Vagina (tissue), 2 donors: ENCODE measurements around the gene CENPS.

Experiments used
- CTCF ChIP-seq, 3 experiments: fragments of 450-650 bp in 2 of 3; fragments of 200-600 bp in 1 of 3; sonication (generic) in 1 of 3; IDR thresholded peaks; one replicate each; pipeline ENCODE4 v1.5.1; 2017 to 2019; ENCODE audit warnings: antibody characterized with exemption in 3 of 3, mild to moderate bottlenecking in 2 of 3, moderate library complexity in 2 of 3
- POLR2A ChIP-seq, 2 donors: fragments of 450-650 bp; IDR thresholded peaks; one replicate each; pipeline ENCODE4 v1.6.1; 2017; ENCODE audit warnings: antibody characterized with exemption in 2 of 2, mild to moderate bottlenecking in 2 of 2, moderate library complexity in 2 of 2
- POLR2AphosphoS5 ChIP-seq, 2 donors: sonication (generic); formaldehyde crosslinking; IDR thresholded peaks; one replicate each; pipeline ENCODE4 v1.9.0; 2017; ENCODE audit warnings: antibody characterized with exemption in 2 of 2, mild to moderate bottlenecking in 2 of 2, low read depth in 1 of 2; ENCODE audit not compliant: insufficient read depth in 1 of 2

GRCh38 chr1:10396870-10397269 is 33.4 kb upstream of the CENPS start:
- TF ChIP-seq POLR2AphosphoS5 (IDR thresholded peaks at IDR 0.05; ENCODE audit: insufficient read depth in 1 of 2, low read depth in 1 of 2) (no peak), POLR2A (IDR thresholded peaks at IDR 0.05) (no peak), CTCF (IDR thresholded peaks at IDR 0.05) (no peak)
